GM19438 (cell line): Measurements from ENCODE around the gene HOXD11.

Experiments
- ATAC-seq: cut with Tn5 transposase; IDR thresholded peaks from one replicate; pipeline ENCODE4 v1.9.1; 2021; ENCODE audit warnings: low read depth; ENCODE audit not compliant: unreplicated experiment

HOXD11 gene

DNA sequence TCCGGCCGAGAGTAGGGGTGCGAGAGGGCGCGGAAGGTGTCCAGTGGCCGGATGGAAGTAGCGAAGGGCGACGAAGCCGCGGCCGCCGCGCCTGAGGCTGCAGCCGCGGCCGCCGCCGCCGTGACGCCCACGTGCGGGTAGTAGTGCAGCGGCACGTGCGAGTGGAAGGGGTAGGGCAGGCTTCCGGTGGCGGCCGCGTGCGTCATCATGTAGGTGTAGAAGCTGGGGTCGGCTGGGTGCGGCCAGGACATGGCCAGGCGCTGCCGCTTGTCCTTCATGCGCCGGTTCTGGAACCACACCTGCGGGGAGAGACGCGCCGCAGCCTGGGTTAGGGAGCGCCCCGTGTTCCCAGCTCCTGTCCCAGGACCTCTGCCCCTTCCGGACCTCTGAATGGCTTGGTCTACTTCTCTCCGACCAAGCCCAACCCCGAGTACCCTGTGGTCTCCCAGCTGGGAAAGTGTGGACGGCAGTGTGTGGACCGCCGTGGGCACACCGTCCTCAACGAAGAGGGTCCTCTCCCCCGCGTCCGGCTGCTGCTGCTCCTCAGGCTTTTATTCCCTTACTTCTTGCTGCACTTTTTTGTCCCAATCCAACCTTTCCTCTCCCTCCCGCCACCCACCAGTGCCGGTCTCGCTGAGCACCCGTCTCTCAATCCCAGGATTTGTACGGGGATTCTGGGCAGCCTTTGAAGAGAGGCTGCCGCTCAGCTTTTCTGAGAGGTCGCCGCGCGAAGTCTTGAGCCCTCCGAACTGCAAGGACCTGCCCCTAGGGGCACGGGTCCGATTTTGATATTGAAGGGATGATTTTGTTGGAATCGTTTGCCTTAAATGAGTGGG, 26.3 kb upstream of the HOXD11 start:
- ATAC-seq: no peak

DNA sequence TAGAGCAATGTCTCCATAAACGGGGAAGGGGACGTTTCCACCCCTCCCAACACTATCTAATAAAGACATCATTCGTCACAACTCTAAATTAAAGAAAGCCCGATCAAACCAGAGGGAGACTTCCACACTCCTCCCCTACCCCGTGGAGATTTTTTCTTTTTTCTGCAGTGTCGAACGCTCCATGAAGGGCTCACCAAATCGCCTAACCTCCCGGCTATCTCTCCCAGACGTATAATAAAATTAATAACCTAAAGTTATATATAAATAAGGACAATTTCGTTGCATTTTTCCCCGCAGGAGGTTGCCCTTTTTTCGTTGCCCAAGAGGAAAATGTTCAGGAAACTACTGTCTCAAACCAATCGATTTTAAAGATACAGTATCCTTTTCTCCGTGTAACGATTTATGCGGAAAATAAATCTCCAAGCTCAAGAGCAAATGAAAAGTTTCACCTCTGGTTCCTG, 25.7 kb upstream of the HOXD11 start:
- no peak for ATAC-seq

DNA sequence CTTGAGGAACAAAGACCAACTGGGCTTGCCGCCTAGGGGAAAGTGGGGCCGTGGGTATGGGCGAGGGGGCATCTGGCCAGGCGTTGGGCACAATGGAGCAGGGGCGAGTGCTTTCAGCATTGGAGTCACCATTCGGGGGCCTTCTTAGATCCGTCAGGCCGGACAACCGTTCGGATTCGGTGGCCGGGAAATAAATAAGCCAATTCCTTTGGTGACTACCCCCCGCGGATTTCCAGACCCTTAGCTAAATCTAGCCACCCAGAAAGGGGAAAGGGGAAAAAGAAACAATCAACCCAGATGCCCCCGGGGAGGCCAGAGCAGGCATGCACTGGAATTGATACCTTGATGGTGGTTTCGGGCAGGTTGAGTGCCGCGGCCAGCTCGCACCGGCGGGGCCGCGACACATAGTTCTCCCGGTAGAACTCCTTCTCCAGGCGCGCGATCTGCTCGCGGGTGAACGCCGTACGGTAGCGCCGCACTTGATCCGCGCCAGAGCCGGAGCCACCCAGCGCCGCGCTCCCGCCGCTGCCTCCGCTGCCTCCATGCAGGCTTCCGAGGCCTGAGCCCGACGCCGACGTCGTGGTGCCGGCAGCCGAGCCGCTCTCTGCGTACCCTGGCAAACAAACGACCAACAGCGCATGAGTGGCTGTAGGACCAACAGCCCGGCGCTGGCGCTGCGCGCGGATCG, 25.1 kb upstream of the HOXD11 start:
- ATAC-seq: no peak

DNA sequence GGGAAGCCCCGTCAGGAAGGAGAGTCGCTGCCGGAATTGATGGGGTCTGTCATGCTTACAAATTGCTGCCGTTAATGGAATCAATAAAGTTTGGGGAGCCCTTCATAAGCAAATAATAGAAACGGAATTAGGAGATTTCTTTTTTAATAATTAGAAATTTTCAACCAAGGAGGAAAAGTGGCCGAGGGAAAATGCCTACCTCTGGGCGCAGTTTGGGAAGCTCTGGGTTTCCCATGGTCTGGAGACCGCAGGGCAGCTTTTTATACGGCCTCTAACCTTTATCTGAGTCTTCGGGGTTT, 24.6 kb upstream of the HOXD11 start:
- ATAC-seq: no peak

DNA sequence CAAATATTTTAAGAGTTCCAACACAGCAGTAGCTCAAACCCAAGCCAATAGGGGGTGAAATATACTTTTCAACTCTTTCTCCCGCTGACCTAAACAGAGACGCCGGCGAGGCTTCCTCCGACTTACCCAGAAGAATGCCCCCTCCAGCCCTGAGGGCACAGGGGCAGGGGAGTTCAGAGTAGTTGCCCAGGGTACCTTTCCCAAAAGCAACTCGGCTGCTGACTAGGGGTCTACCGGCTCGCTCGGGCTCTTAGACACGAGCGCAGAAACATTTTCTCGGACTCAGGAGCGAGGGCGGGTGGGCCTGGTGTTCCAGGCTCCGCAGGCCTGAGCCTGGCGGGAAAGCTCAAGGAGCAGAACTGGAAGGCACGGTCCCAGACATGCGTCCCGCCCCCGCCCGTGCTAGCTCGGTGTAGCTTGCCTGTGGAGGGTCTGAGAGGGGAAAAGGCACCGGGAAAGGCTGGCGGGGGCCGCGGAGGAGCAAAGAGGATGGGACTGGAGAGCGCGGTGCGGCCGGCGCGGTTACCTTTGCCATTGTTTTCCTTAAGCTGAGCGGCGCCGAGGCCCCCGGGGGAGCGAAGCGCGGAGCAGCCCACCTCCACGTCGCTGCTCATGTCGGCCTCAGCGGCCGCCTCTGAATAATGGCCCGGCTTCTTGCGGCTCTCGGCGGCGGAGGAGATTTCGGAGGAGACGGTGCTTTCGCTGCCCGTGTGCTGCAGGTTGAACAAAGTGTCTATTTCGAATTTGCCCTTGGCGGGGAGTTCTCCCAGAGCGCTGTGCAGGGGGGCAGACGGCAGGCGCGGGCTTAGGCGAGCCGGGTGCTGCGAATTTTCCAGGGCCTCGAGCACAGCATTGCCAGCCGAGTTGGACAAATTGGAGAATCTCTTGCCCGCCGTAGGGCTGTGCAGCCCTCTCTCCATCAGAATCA, 24.0 kb upstream of the HOXD11 start:
- no peak for ATAC-seq

DNA sequence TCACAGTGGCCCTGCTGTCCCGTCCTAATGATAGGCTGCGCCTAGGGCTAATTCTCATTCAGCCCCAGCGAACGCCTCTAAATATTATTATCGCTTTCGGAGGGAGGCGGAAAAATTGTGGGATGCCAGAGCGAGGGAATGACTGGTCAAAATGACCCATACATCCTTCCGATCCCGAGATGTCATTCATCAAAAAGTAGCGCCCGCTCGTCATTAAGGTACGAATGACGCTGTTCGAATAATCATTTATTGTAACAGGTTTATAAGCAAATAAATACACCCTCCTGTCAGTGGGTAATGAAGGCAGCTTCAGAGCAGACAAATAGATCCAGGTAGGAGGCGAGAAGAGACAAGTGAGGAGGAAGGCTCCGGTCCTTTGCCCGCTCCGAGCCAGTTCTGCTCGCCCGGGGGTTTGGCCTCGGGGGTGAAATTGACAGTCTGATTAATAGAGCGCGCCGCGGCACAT, 23.3 kb upstream of the HOXD11 start, which contains the start of gene EVX2:
TSS of gene EVX2 (minus strand) at position 167 of the 466 bp plus-strand sequence. CDS start 186 bp downstream, outside the sequence.
- no peak for ATAC-seq

DNA sequence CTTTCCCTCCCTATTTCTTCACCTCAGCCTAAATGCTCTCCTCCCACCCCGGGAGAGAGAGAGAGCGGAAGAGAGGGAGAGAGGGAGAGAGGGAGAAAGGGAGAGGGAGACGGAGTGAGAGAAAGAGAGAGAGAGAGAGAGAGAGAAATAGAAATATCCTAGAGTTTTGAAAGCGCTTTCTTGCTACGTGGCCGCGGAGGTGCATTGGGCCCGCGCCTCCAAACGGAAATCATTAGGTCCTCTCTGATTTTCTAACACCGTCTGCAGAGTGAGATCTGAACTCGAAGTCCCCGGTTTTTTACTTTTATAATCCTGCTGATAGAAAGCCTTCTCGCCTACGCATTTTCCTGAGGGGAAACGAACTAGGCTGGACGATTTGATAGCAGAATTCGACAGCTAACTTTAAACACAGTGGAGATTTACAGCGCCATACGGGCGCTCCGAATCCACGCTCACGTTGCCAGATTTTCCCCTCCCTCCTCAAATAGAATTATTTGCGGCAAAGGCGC, 22.4 kb upstream of the HOXD11 start:
- ATAC-seq: no peak

DNA sequence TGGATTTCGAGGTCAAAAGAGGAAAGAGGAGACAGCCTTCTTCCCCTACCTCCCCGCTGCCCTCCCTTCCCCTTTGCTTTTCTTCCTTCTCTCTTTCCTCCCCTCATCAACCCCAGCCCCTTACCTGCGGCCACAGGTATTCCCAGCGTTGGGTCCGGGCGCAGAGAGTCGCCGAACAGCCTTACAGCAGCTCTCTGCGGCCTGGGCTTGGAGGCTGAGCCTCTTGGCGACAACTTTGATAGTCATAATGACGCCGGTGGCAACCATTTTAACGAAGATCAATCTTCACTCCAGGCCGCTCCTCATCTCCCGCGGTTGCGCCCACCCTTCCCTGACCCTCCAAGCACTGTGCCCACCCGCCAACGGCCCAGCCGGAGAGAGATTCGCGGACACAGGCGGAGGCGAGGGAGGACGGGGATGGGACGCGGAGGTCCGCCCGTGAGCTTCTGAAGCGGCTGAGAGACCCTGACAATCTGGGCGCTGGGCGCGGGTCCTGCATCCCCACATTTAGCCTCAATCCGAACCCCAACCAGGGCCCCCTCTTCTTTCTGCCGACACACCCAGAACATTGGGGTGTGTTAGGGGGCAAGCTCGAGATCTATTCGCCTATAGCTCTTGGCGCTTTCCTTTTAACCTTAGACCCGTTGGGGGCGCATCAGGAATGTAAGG, 21.8 kb upstream of the HOXD11 start:
- ATAC-seq: no peak

DNA sequence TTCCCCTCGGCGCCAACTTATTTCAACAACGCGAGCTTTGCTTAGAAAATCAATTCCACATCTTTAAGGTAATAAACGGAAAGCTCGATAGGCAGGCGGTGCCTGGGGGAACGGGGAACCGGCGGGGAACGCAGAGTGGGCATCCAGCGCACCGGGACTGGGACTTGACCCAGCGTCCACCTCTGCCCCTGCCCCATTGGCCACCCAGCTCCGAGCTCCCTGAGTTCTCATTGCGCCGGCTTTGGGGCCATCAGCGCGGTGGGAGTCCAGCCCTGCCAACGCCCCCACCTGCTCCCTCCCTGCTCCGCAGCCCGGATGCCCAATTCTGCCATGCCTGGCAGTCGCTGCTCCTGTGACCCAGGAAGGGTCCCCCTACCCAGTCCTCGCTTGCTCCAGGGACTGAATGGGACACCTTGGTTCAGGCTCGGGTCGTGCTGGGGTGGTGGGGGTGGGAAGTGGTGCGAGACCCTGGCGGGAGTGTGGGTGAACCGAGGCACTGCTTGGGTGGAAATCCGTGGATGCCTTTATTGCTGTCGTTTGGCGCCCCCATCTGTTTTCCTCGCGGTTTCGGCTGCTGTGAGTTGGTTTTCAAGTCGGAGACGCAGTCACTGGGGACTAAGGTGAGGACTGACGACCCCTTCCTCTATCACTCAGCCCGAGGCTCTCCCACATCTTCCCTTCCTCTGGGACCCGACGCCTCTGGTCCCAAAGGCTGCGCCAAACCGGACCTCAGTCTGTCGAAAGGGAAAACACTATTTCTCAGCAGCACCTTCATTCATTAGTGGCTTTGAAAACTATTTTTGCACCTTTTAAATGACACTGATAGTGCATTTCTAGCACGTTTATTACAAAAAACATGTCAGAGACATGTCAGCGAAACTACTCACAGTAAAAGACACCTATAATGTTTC, 21.0 kb upstream of the HOXD11 start:
- no peak for ATAC-seq

DNA sequence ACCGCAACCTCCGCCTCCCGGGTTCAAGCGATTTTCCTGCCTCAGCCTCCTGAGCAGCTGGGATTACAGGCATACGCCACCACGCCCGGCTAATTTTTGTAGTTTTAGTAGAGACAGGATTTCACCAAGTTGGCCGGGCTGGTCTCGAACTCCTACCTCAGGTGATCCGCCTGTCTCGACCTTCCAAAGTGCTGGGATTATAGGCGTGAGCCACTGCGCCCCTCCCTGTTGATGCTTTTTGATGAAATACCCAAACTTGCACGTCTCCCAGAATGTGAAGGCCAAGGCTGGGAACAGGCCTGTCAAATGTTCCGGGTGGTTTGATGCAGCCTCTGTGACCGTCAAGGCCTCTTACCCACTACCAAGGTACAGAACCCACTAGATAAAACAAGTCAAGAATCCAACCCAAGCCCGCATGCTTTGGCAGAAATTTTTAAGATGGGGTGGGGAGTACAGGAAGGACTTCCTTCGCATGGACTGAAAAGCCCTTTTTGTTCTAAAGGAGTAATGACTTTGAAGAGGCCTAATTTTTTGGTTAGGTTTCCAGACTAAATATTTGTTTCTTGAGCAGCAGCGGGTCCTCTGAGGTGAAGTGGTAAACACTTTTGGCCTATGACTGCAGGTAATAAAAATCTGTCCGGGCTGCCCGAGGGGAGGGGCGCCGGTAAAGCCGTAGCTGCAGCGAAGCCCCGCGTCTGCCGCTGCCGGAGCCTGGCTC, 19.6 kb upstream of the HOXD11 start:
- ATAC-seq: no peak

DNA sequence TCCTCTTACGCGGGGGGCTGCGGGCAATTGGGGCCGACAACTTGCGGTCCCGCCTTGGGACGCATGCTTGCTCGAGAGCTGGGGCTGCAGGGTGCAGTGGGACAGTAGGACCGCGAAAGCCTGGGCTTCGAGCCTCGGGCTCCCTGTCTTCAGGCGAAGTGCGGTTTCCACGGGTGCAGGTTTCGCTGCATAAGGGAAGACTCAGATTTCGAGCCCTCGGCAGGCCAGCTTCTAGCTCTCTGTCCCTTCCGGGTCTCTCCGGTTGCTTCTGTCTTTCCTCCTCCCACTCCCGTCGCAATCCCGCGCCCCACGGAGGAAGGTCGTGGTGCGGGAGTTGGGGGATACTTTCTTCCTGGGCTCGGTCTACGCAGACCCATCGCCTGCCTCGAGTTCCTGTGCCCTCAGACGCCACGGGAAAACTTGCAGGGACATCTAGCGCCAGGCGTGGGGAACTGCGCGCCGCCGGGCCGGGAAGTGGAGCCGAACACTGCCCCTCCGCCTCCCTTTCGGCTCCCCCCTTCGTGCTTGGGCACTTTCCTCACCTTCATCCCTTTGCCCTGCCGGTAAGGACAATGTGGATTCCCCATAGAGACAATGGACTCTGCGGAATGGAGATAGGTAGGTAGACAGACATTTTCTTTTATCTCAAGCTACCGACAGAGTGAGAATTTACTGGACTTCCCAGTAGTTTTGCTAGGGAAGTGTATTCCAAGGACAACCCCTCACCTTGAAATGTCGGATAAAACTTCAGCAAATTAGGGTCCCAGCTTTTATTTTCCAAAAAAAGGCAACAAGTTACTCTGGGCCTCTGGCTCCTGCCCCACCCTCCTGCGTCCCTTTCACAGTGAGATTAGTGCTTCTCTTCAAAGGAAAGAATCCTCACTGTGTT, 18.8 kb upstream of the HOXD11 start:
- ATAC-seq: peak; percentile 81

DNA sequence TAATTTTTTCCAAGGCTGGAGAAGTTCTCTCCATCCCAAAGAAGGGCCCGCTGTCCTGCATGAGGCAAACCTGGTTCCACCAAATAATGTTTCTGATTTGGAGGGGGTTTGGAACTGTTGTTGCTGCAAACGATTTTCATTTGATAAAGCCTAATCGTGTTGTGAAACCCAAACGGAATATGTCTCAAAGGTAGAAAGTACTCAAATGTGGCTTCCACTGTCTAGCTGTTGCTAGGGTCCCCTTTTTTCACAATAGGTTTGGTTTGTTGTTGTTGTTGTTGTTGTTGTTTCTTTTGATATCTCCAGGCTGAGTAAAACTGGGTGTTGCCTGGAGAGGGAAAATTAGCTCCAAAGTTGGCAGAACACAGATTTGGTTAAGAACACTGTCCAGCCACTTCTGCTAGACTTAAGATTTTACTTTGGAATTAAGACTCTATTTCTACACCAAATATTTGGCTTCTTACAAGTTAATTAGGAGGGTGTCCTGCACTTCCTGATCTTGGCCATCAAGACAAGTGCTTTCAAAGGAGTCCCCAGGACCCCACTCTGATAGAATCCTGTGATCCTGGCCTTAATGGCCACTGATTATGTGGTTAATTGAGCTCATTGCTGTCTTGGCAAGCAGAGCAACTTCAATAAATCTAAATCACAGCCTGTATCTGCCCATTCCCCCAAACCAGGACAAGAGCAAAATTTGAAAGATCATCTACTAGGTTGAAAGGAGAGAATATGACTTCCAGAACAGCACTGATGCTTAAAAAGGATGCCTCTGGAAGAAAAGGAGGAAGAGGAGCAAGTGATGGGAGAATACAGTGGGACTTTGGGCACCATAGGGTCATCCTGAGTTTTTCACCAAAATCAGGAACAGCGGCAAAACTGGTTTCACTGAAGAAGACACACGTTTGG, 17.9 kb upstream of the HOXD11 start:
- no peak for ATAC-seq

DNA sequence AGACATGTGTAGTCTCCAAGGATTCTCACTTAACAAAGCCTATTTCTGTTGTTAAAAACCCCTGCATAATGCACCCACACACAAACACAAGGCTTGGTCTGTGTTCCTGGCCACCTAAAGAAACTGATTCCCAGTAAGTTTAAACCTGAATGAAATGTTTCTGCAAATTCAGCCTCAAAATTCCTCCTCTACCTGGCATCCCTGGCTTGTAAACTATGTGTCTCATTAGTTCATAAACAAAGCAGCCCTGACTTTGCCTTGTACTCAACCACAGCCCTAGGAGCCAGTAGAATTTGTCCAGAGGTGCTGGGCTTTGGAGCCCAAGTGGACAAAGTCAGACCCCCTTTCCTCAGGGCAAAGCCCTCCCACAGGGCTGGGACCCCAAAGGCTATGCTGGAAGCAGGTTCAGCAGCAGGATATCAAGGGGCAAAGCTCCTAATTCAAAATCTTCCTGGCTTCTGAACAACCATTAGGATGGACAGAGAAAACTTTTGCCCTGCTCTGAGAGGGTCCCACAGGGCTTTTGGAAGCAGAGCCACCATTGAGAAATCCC, 17.2 kb upstream of the HOXD11 start:
- no peak for ATAC-seq

DNA sequence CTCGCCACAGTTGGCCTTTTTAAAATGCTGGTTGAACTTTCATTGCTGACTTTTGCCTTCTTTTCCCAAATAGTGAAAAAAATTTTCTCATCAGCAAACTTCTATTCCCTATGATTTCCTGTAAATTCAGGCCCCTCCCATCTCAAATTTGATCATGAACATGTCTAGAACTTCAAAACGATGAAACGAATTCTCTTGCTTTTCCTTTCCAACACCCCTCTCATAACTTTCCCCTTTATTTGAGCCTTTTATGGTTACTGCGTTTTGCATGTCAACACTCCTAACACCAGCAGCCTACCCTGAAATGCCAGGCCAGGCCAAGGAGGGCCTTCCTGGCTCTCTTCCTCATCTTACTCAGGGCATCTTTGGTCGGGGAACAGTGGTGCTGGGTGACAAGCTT, 16.2 kb upstream of the HOXD11 start:
- ATAC-seq: no peak

DNA sequence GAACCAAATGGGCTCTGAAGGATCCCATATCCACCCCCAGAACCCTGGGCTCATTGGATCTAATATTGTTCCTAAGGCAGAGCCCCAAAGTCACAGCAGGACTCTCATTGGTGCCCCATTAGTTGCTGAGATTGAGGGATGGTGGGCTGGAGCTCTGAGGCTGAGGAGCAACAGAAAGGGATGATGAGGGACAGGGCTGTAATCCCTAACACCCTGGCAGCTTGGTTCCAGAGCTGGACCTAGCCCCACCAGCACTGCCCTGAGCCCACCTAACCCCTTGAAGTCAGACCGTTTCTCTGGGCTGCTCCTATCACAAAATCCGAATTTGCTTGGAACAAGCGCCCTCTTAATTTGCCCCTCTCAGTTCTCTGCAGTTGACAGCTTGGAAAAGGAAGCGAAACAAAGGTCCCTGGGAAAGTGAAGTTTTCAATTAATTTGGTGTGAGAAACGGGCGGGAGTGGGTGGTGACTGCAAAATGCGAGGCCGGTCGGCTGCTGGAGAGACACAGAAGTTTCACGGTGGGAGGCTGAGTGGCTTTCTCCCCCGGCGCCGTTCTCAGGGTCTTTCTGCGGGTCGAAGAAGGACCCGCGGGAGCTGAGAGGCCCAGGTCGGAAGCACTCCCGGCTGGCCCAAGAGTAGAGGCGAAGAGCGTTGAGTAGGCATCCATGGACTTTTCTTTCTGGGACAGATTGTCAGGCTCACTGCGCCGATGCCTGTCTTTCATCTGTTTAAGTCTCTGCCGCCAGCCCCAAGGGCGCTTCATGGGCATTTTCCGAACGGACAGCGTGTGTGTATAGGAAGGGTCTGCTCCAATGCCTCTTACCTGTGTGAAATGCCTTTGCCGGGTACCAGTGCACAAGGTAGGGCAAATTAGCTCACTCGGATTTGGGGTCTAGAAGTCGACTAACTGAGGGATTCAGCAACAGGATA, 15.5 kb upstream of the HOXD11 start:
- ATAC-seq: no peak
